Measurements from ENCODE around the gene DGKB.

Gene DGKB

DNA sequence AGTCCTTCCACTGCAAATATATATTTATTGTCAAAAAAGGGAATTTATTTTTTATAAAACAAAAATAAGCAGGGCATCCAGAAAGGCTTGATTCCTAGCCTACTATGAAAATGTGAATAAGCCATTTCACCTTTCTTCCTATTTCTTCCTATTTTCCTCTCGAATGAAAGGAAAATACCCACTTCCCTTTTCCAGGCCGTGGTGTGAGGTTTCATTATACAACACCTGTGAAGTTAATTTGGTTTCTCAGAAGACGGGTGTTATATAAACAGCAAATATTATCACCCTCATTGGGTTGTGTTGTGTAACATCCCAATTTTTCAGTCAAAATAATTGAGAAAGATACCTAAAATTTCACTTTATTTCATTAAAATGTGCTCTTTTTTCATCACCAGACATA, 214.3 kb downstream of the DGKB start:
- no peak for TF ChIP-seq CTCF (IDR thresholded peaks at IDR 0.05; ENCODE audit: low read depth, low read length)
- DNase-seq (ENCODE audit: extremely low read depth, low read depth): no peak

DNA sequence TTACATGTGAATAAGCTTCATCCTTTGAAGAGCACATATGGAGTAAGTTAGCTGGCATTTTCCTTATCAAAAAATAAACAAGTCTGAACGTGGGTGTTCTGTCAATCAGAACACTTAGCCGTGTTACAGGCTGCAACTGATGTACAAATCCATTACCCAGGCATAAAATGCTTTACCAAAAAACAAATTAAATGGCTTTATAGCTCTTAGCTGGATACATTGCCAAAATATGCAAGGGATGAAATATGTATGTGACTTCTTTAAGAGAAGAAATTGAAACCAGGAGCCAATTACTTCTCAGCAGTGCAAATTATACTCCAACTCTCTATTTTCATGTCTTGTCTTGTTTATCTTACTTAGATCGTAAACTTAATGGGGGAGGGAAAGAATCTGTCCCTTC, 214.8 kb downstream of the DGKB start:
- no peak for DNase-seq (ENCODE audit: extremely low read depth, low read depth)
- TF ChIP-seq CTCF (IDR thresholded peaks at IDR 0.05; ENCODE audit: low read depth, low read length): no peak

DNA sequence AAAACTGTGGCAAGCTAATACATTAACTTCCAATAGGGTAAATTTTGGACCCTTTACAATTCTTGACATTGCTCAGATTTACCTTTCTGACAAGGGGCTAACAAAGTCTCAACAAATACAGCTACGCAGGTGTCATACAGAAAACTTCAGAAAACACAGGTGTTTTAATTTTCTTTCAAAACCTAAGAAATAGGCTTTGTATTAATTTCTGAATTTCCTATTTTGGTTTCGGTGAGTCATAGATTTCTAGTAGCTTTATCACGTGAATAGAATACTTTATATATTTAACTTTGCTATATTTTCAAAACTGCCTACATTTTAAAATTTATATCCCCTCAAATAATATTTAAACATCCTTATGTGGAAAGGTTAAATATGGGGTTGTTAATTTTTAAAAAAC, 215.3 kb downstream of the DGKB start:
- TF ChIP-seq CTCF (IDR thresholded peaks at IDR 0.05; ENCODE audit: low read depth, low read length): no peak
- no peak for DNase-seq (ENCODE audit: extremely low read depth, low read depth)

- no peak for TF ChIP-seq CTCF (IDR thresholded peaks at IDR 0.05; ENCODE audit: low read depth, low read length)
- DNase-seq (ENCODE audit: extremely low read depth, low read depth): no peak
Observed at GRCh38 chr7:14685167-14685566, 217.4 kb downstream of the DGKB start.

- TF ChIP-seq CTCF (IDR thresholded peaks at IDR 0.05; ENCODE audit: low read depth, low read length): no peak
- DNase-seq (ENCODE audit: extremely low read depth, low read depth): no peak
Observed at GRCh38 chr7:14682910-14683465, 219.6 kb downstream of the DGKB start.

DNA sequence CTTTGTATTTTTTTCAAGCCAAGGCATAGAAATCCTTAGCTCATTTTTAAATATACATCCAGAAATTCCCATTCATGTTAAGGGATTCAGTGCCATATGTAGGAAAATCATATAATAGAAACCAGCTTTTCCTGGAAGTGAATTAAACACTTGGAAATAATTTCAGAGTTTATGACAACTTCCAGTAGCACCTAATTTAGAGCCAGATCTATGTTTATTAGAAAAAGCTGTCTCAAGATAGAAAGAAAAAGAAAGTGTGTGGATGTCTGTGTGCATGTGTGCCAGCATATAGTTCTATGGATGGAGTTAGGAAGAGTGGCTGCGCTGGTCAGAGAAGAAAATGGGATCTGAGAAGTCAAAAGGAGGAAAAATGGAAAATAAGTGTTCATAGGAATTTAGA, 225.7 kb downstream of the DGKB start:
- DNase-seq (ENCODE audit: extremely low read depth, low read depth): no peak
- TF ChIP-seq CTCF (IDR thresholded peaks at IDR 0.05; ENCODE audit: low read depth, low read length): no peak

- TF ChIP-seq CTCF (IDR thresholded peaks at IDR 0.05; ENCODE audit: low read depth, low read length): no peak
- no peak for DNase-seq (ENCODE audit: extremely low read depth, low read depth)
Observed at GRCh38 chr7:14673202-14673601, 229.3 kb downstream of the DGKB start.
